H9 (cell line): ENCODE measurements around the gene CRAMP1. TPM values are rescaled to one million over a fixed set of nuclear protein-coding genes. Genes with fewer than 3 reads are reported as not detected.

ENCODE experiments used
- DNase-seq: peaks from one replicate; pipeline ENCODE4 v3.0.0-alpha.2; 2017
- H2AFZ ChIP-seq: one replicate; pipeline ENCODE4 v1.6.1; 2013; ENCODE audit warnings: mild to moderate bottlenecking, low read length, control low read depth, moderate library complexity
- H2AK5ac ChIP-seq: 2 replicates; pipeline ENCODE4 v1.6.1; 2013; ENCODE audit warnings: low read length, control low read depth, mixed read lengths; ENCODE audit not compliant: insufficient read length
- H2BK120ac ChIP-seq: one replicate; pipeline ENCODE4 v1.6.1; 2013; ENCODE audit warnings: low read depth, mild to moderate bottlenecking, low read length, control low read depth, inconsistent platforms; ENCODE audit not compliant: poor library complexity, severe bottlenecking
- H2BK12ac ChIP-seq: 2 replicates; pipeline ENCODE4 v1.6.1; 2013; ENCODE audit warnings: low read length, control low read depth, mixed read lengths, low read depth; ENCODE audit not compliant: insufficient read length
- H2BK15ac ChIP-seq: 2 replicates; pipeline ENCODE4 v1.6.1; 2013; ENCODE audit warnings: low read depth, low read length, control low read depth
- H2BK20ac ChIP-seq: one replicate; pipeline ENCODE4 v1.6.1; 2013; ENCODE audit warnings: low read depth, mild to moderate bottlenecking, low read length, control low read depth, inconsistent platforms; ENCODE audit not compliant: poor library complexity, severe bottlenecking
- H2BK5ac ChIP-seq: 2 replicates; pipeline ENCODE4 v1.6.1; 2013; ENCODE audit warnings: low read length, control low read depth, mixed read lengths; ENCODE audit not compliant: insufficient read length
- H3K14ac ChIP-seq: 2 replicates; pipeline ENCODE4 v1.6.1; 2013; ENCODE audit warnings: low read length, control low read depth; ENCODE audit not compliant: insufficient read depth
- H3K18ac ChIP-seq: 2 replicates; pipeline ENCODE4 v1.6.1; 2013; ENCODE audit warnings: low read depth, mild to moderate bottlenecking, mixed read lengths, low read length, control low read depth; ENCODE audit not compliant: insufficient read length
- H3K23ac ChIP-seq: 2 replicates; pipeline ENCODE4 v1.6.1; 2013; ENCODE audit warnings: low read length, control low read depth, mixed read lengths, low read depth; ENCODE audit not compliant: insufficient read length
- H3K23me2 ChIP-seq: 2 replicates; pipeline ENCODE4 v1.6.1; 2013; ENCODE audit warnings: low read depth, mild to moderate bottlenecking, mixed read lengths, low read length, control low read depth; ENCODE audit not compliant: insufficient read length, poor library complexity, severe bottlenecking
- H3K27ac ChIP-seq: 2 replicates; pipeline ENCODE4 v1.5.1; 2013; ENCODE audit warnings: low read length, control low read depth, mixed read lengths, low read depth; ENCODE audit not compliant: insufficient read length
- H3K27me3 ChIP-seq: 2 replicates; pipeline ENCODE4 v1.6.1; 2013; ENCODE audit warnings: low read length, control low read depth, inconsistent platforms; ENCODE audit not compliant: insufficient read depth
- H3K4ac ChIP-seq: 2 replicates; pipeline ENCODE4 v1.6.1; 2013; ENCODE audit warnings: low read depth, mild to moderate bottlenecking, control low read depth, inconsistent platforms, low read length, moderate library complexity
- H3K4me1 ChIP-seq: 2 replicates; pipeline ENCODE4 v1.6.1; 2013; ENCODE audit warnings: low read length, control low read depth, inconsistent platforms; ENCODE audit not compliant: insufficient read depth
- H3K4me2 ChIP-seq: 2 replicates; pipeline ENCODE4 v1.6.1; 2013; ENCODE audit warnings: low read length, control low read depth, mixed read lengths; ENCODE audit not compliant: insufficient read length, insufficient read depth
- H3K56ac ChIP-seq: 2 replicates; pipeline ENCODE4 v1.6.1; 2013; ENCODE audit warnings: low read depth, mild to moderate bottlenecking, mixed read lengths, low read length, control low read depth; ENCODE audit not compliant: insufficient read length
- H3K79me1 ChIP-seq: 2 replicates; pipeline ENCODE4 v1.6.1; 2013; ENCODE audit warnings: low read depth, mild to moderate bottlenecking, moderate library complexity, low read length, control low read depth, inconsistent platforms; ENCODE audit not compliant: insufficient read depth, poor library complexity, severe bottlenecking
- H3K79me2 ChIP-seq: 2 replicates; pipeline ENCODE4 v1.6.1; 2013; ENCODE audit warnings: low read length, control low read depth, inconsistent platforms; ENCODE audit not compliant: insufficient read depth
- H3K9ac ChIP-seq: 2 replicates; pipeline ENCODE4 v1.6.1; 2013; ENCODE audit warnings: low read length, control low read depth, mixed read lengths; ENCODE audit not compliant: insufficient read length; ENCODE audit errors: extremely low read depth
- H3K9me3 ChIP-seq: one replicate; pipeline ENCODE4 v1.6.1; 2013; ENCODE audit warnings: low read depth, low read length, inconsistent platforms; ENCODE audit not compliant: control insufficient read depth
- H3T11ph ChIP-seq: one replicate; pipeline ENCODE4 v1.6.1; 2013; ENCODE audit warnings: mild to moderate bottlenecking, low read length, control low read depth, inconsistent platforms
- H4K20me1 ChIP-seq: one replicate; pipeline ENCODE4 v1.6.1; 2013; ENCODE audit not compliant: control insufficient read depth, insufficient read length, insufficient read depth
- H4K5ac ChIP-seq: 2 replicates; pipeline ENCODE4 v1.6.1; 2013; ENCODE audit warnings: low read depth, mild to moderate bottlenecking, mixed read lengths, low read length, control low read depth; ENCODE audit not compliant: insufficient read length
- H4K8ac ChIP-seq: replicated peaks from 2 replicates; pipeline ENCODE4 v1.6.1; 2013; ENCODE audit warnings: low read length, control low read depth, mixed read lengths, low read depth; ENCODE audit not compliant: insufficient read length
- H4K91ac ChIP-seq: 2 replicates; pipeline ENCODE4 v1.6.1; 2013; ENCODE audit warnings: low read depth, mild to moderate bottlenecking, moderate library complexity, mixed read lengths, low read length, control low read depth; ENCODE audit not compliant: insufficient read length
- H3K27ac Mint-ChIP-seq, 3 experiments: 2 replicates in 2 of 3; 3 replicates in 1 of 3; pipeline ENCODE4 v1.8.0; 2020 to 2021; ENCODE audit warnings: mixed read lengths in 3 of 3, mild to moderate bottlenecking in 1 of 3, moderate library complexity in 1 of 3
- H3K27me3 Mint-ChIP-seq: 2 replicates; pipeline ENCODE4 v1.8.0; 2021; ENCODE audit warnings: low read depth, mild to moderate bottlenecking, moderate library complexity, mixed read lengths
- H3K36me3 Mint-ChIP-seq, 3 experiments: 2 replicates in 2 of 3; 3 replicates in 1 of 3; pipeline ENCODE4 v1.8.0; 2020 to 2021; ENCODE audit warnings: low read depth in 3 of 3, mixed read lengths in 3 of 3; ENCODE audit not compliant: insufficient read depth in 1 of 3
- H3K4me1 Mint-ChIP-seq, 2 experiments: 2 replicates each; pipeline ENCODE4 v1.8.0; 2020; ENCODE audit warnings: mixed read lengths in 2 of 2
- H3K4me3 Mint-ChIP-seq, 2 experiments: 2 replicates in 1 of 2; 3 replicates in 1 of 2; pipeline ENCODE4 v1.8.0; 2020 to 2021; ENCODE audit warnings: mild to moderate bottlenecking in 2 of 2, mixed read lengths in 2 of 2, moderate library complexity in 1 of 2
- H3K9me3 Mint-ChIP-seq, 2 experiments: 2 replicates in 1 of 2; 3 replicates in 1 of 2; pipeline ENCODE4 v1.8.0; 2020; ENCODE audit warnings: mild to moderate bottlenecking in 2 of 2, mixed read lengths in 2 of 2, moderate library complexity in 1 of 2
- CTCF ChIP-seq: fragments of 200-600 bp; sonication (generic); conservative IDR thresholded peaks from 3 replicates; pipeline ENCODE4 v1.8.0; 2021; ENCODE audit warnings: antibody characterized with exemption, mild to moderate bottlenecking
- WGBS: extraction: QIAGEN DNeasy Blood & Tissue Kit; methylation state at CpG from one replicate; pipeline ENCODE4 v1.1.7; 2013; ENCODE audit warnings: missing lambda C conversion rate, low lambda C conversion rate, mixed read lengths; ENCODE audit not compliant: insufficient read length; ENCODE audit errors: extremely low coverage; 5-methylcytosine and 5-hydroxymethylcytosine counted together
- total RNA-seq: library from RNA; stranded (reverse); gene quantifications from 2 replicates; pipeline ENCODE4 v1.2.1, GENCODE V29; 2021

CRAMP1 gene
- total RNA-seq, 1 experiment from 2014 or later = 46.2 TPM

- Histone ChIP-seq H3T11ph (no peak overlapping the region), H3K18ac (no peak overlapping the region), H3K23ac (no peak overlapping the region), H2BK5ac (no peak overlapping the region), H3K79me2 (peaks cover 2% of the 10 kb centered on the region; the same call in 1 of the 2 replicates), H3K23me2 (no peaks in the 10 kb centered on the region), H2BK15ac (no peak overlapping the region), H2AK5ac (no peak overlapping the region), H4K91ac (no peak overlapping the region), H2AFZ (no peak overlapping the region), H3K9ac (no peak overlapping the region), H3K4me1 (no peaks in the 10 kb centered on the region), H3K4me2 (no peak overlapping the region), H2BK12ac (no peak overlapping the region), H4K5ac (no peak overlapping the region), H3K27ac (no peak overlapping the region), H3K14ac (no peak overlapping the region), H4K8ac (no peak overlapping the region), H3K79me1 (peaks cover 7% of the 10 kb centered on the region), H3K56ac (no peak overlapping the region), H3K4ac (no peak overlapping the region), H2BK120ac (no peak overlapping the region), H3K27me3 (no peaks in the 10 kb centered on the region), H4K20me1 (peaks cover 2% of the 10 kb centered on the region), H2BK20ac (no peak overlapping the region), H3K9me3 (no peaks in the 10 kb centered on the region)
- no peak for DNase-seq
- Mint-ChIP-seq H3K4me1 (no peaks in the 10 kb centered on the region), H3K27me3 (no peaks in the 10 kb centered on the region), H3K27ac (no peak overlapping the region), H3K9me3 (no peaks in the 10 kb centered on the region), H3K4me3 (no peak overlapping the region), H3K36me3 (peaks cover 22 to 58% (median 26%) of the 10 kb centered on the region in 3 experiments; a peak in 6 of 7 replicates)
- WGBS = no CpG with 5 or more reads among the region's 13 CpGs
- TF ChIP-seq CTCF = no peak
Observed at GRCh38 chr16:1632638-1632970, 20.4 kb downstream of the CRAMP1 start.
